ENCODE data around the gene N4BP3. TPM values are rescaled to one million over a fixed set of nuclear protein-coding genes. Genes with fewer than 3 reads are reported as not detected.

The N4BP3 gene
- total RNA-seq, 3 donors from 2014 or later (not counting 1 experiment from before 2014, with no cell fraction given) = 5.6 to 16.9 (median 9.0) TPM

DNA sequence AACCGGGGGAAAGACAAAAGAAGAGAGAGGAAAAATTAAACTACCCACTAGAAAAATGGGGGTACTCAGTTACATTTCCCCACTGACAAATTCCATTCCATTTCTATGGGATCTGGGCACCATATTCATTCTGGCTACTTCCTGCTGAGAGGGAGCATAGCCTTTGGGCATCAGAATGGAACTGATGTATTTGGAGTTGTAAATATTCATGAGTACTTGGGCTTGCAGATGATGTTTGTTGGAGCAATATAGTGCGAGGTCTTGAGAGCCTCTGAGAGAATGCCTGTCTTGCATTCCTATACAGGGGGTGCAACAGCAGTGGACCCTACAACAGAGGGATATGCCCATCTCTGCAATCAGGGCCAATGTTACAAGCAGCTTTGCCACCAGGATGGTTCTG lies 57.1 kb downstream of the N4BP3 start:
- Mint-ChIP-seq H3K27me3 (ENCODE audit: low read depth in 2 of 2) (peaks cover 0 to 7% of the 10 kb centered on the region in 2 donors), H3K36me3 (no peaks in the 10 kb centered on the region), H3K4me3 (no peak overlapping the region), H3K9me3 (no peaks in the 10 kb centered on the region), H3K4me1 (no peaks in the 10 kb centered on the region), H3K27ac (no peak overlapping the region)
- Histone ChIP-seq H3K27me3 (ENCODE audit: control insufficient read depth, insufficient read depth, low read length) (no peaks in the 10 kb centered on the region), H3K4me1 (ENCODE audit: control insufficient read depth, insufficient read depth, low read length) (no peaks in the 10 kb centered on the region), H3K27ac (ENCODE audit: low read length) (no peak overlapping the region), H3K36me3 (ENCODE audit: control insufficient read depth, insufficient read depth, low read length) (no peaks in the 10 kb centered on the region), H3K9me3 (ENCODE audit: control insufficient read depth, insufficient read depth, low read length) (no peaks in the 10 kb centered on the region), H3K4me3 (ENCODE audit: low read length) (no peak overlapping the region)
- ATAC-seq = no peak
- TF ChIP-seq, protein P1, sequence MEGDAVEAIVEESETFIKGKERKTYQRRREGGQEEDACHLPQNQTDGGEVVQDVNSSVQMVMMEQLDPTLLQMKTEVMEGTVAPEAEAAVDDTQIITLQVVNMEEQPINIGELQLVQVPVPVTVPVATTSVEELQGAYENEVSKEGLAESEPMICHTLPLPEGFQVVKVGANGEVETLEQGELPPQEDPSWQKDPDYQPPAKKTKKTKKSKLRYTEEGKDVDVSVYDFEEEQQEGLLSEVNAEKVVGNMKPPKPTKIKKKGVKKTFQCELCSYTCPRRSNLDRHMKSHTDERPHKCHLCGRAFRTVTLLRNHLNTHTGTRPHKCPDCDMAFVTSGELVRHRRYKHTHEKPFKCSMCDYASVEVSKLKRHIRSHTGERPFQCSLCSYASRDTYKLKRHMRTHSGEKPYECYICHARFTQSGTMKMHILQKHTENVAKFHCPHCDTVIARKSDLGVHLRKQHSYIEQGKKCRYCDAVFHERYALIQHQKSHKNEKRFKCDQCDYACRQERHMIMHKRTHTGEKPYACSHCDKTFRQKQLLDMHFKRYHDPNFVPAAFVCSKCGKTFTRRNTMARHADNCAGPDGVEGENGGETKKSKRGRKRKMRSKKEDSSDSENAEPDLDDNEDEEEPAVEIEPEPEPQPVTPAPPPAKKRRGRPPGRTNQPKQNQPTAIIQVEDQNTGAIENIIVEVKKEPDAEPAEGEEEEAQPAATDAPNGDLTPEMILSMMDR (IDR thresholded peaks at IDR 0.05) = no peak
- intact Hi-C loops (cut with micrococcal nuclease) = no loop called here
- no peak for DNase-seq
- WGBS (ENCODE audit: insufficient coverage) = 100% methylated on average over 1 of the region's 2 CpGs

DNA sequence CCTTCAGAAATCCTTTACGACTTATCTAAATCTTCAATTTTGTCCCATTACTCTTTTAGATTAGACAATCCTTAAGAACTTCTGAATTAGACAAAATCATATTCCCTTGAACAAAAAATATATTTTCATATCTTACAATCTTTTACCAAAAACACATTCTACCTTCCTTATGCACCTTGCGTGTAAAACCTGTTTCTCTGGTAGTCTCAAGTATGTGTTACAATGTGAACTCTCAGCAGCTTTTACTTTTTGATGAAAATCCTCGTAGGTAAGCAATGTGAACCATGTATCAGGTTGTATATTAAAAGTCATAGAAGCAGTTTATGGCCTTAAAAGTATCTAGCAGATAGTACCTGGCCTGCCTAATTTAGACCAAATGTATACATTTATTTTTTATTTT lies 61.1 kb downstream of the N4BP3 start:
- H3K4me1 Mint-ChIP-seq = no peaks in the 10 kb centered on the region
- TF ChIP-seq, protein P1 (IDR thresholded peaks at IDR 0.05) = no peak
- Histone ChIP-seq H3K4me1 (ENCODE audit: control insufficient read depth, insufficient read depth, low read length) (no peaks in the 10 kb centered on the region), H3K27ac (ENCODE audit: low read length) (no peak overlapping the region), H3K27me3 (ENCODE audit: control insufficient read depth, insufficient read depth, low read length) (no peaks in the 10 kb centered on the region), H3K4me3 (ENCODE audit: low read length) (no peak overlapping the region), H3K36me3 (ENCODE audit: control insufficient read depth, insufficient read depth, low read length) (no peaks in the 10 kb centered on the region), H3K9me3 (ENCODE audit: control insufficient read depth, insufficient read depth, low read length) (no peaks in the 10 kb centered on the region)
- H3K27me3 Mint-ChIP-seq (ENCODE audit: low read depth in 2 of 2) = peaks cover 1 to 2% of the 10 kb centered on the region in 2 donors
- no peaks in the 10 kb centered on the region for H3K36me3 Mint-ChIP-seq
- H3K4me3 Mint-ChIP-seq = no peak overlapping the region
- no peaks in the 10 kb centered on the region for H3K9me3 Mint-ChIP-seq
- no peak for ATAC-seq
- H3K27ac Mint-ChIP-seq = no peak overlapping the region
- WGBS (ENCODE audit: insufficient coverage) = 87% methylated on average over 3 of the region's 3 CpGs
- intact Hi-C loops (cut with micrococcal nuclease) = no loop called here
- DNase-seq = no peak

Other genes with a start within 250 kb of the N4BP3 start
- gene PROP1, start 117.3 kb upstream of the N4BP3 start, total RNA-seq = not detected
- gene RMND5B, start 17.5 kb downstream of the N4BP3 start, total RNA-seq = 10 to 100 TPM in 1 of 3 donors, 1 to 10 TPM in 2; 9.2 to 12.7 (median 9.5) TPM
- 10 to 100 TPM; 39.2 to 43.5 (median 40.2) TPM for gene NHP2, start 40.4 kb downstream of the N4BP3 start, total RNA-seq
- not detected for gene GMCL2, start 73.8 kb downstream of the N4BP3 start, total RNA-seq
- gene HNRNPAB, start 91.0 kb downstream of the N4BP3 start, total RNA-seq = 10 to 100 TPM; 77.6 to 98.4 (median 88.4) TPM
- 100 to 1,000 TPM; 111 to 134 (median 131) TPM for gene PHYKPL, start 119.3 kb downstream of the N4BP3 start, total RNA-seq